Mesenchymal stem cell (in vitro differentiated cells and primary cell): ENCODE measurements around the gene NKIRAS2.

Source experiments
- DNase-seq: peaks from one replicate; pipeline ENCODE4 v3.0.0-alpha.2; 2013
- H2AFZ ChIP-seq: one replicate; pipeline ENCODE4 v1.6.1; 2013; ENCODE audit warnings: low read depth, mild to moderate bottlenecking, control low read depth, inconsistent platforms, low read length, moderate library complexity
- H2AK5ac ChIP-seq: 2 replicates; pipeline ENCODE4 v1.6.1; 2013; ENCODE audit warnings: low read length, moderate library complexity, mild to moderate bottlenecking, inconsistent platforms; ENCODE audit not compliant: severe bottlenecking
- H2BK120ac ChIP-seq: one replicate; pipeline ENCODE4 v1.6.1; 2013; ENCODE audit warnings: low read depth, mild to moderate bottlenecking, inconsistent platforms, low read length, moderate library complexity
- H2BK12ac ChIP-seq, 2 experiments: one replicate each; pipeline ENCODE4 v1.6.1; 2013; ENCODE audit warnings: inconsistent platforms in 2 of 2, low read length in 2 of 2, mild to moderate bottlenecking in 2 of 2, moderate library complexity in 2 of 2, control low read depth in 1 of 2
- H2BK15ac ChIP-seq: one replicate; pipeline ENCODE4 v1.6.1; 2013; ENCODE audit warnings: mild to moderate bottlenecking, low read depth, inconsistent platforms; ENCODE audit not compliant: poor library complexity, severe bottlenecking
- H2BK5ac ChIP-seq: 2 replicates; pipeline ENCODE4 v1.6.1; 2013; ENCODE audit warnings: low read depth, mild to moderate bottlenecking, low read length, control low read depth, inconsistent platforms; ENCODE audit not compliant: poor library complexity, severe bottlenecking
- H3K14ac ChIP-seq, 2 experiments: one replicate each; pipeline ENCODE4 v1.6.1; 2013; ENCODE audit warnings: inconsistent platforms in 2 of 2, low read length in 2 of 2, control low read depth in 1 of 2, mild to moderate bottlenecking in 1 of 2, moderate library complexity in 1 of 2
- H3K18ac ChIP-seq, 2 experiments: one replicate each; pipeline ENCODE4 v1.6.1; 2013; ENCODE audit warnings: inconsistent platforms in 2 of 2, low read length in 2 of 2, control low read depth in 1 of 2, low read depth in 1 of 2, mild to moderate bottlenecking in 1 of 2
- H3K23ac ChIP-seq, 2 experiments: one replicate each; pipeline ENCODE4 v1.6.1; 2013; ENCODE audit warnings: inconsistent platforms in 2 of 2, low read length in 2 of 2, mild to moderate bottlenecking in 2 of 2, moderate library complexity in 2 of 2, control low read depth in 1 of 2
- H3K27ac ChIP-seq: 2 replicates; pipeline ENCODE4 v1.5.1; 2013; ENCODE audit warnings: mild to moderate bottlenecking, moderate library complexity, low read length, control low read depth, inconsistent platforms; ENCODE audit not compliant: poor library complexity, severe bottlenecking
- H3K27me3 ChIP-seq, 2 experiments: 2 replicates each; pipeline versions ENCODE4 v1.6.1 to v1.7.0; 2013; ENCODE audit warnings: low read length in 2 of 2, mild to moderate bottlenecking in 2 of 2, moderate library complexity in 2 of 2, control low read depth in 1 of 2, inconsistent platforms in 1 of 2; ENCODE audit not compliant: control insufficient read depth in 1 of 2, insufficient read depth in 1 of 2
- H3K36me3 ChIP-seq, 2 experiments: 2 replicates each; pipeline versions ENCODE4 v1.6.1 to v1.7.0; 2013; ENCODE audit warnings: low read length in 2 of 2, control low read depth in 1 of 2, inconsistent platforms in 1 of 2, low read depth in 1 of 2, mild to moderate bottlenecking in 1 of 2; ENCODE audit not compliant: insufficient read depth in 2 of 2, control insufficient read depth in 1 of 2
- H3K4ac ChIP-seq, 2 experiments: one replicate each; pipeline ENCODE4 v1.6.1; 2013; ENCODE audit warnings: inconsistent platforms in 2 of 2, low read length in 2 of 2, mild to moderate bottlenecking in 2 of 2, moderate library complexity in 2 of 2, control low read depth in 1 of 2, low read depth in 1 of 2
- H3K4me1 ChIP-seq: 2 replicates; pipeline ENCODE4 v1.6.1; 2013; ENCODE audit warnings: low read depth, low read length, control low read depth; ENCODE audit not compliant: control insufficient read depth, insufficient read depth
- H3K4me2 ChIP-seq: 2 replicates; pipeline ENCODE4 v1.6.1; 2013; ENCODE audit warnings: low read length, mild to moderate bottlenecking, inconsistent platforms; ENCODE audit not compliant: poor library complexity, severe bottlenecking
- H3K4me3 ChIP-seq, 2 experiments: 2 replicates each; pipeline versions ENCODE4 v1.5.1 to v1.7.0; 2013; ENCODE audit warnings: low read length in 2 of 2, mild to moderate bottlenecking in 2 of 2, control low read depth in 1 of 2, low read depth in 1 of 2; ENCODE audit not compliant: insufficient read depth in 1 of 2
- H3K79me1 ChIP-seq: replicated peaks from 2 replicates; pipeline ENCODE4 v1.6.1; 2013; ENCODE audit warnings: mild to moderate bottlenecking, control low read depth, low read length, inconsistent platforms; ENCODE audit not compliant: poor library complexity, severe bottlenecking
- H3K9ac ChIP-seq: 2 replicates; pipeline ENCODE4 v1.7.0; 2013; ENCODE audit warnings: mild to moderate bottlenecking, low read length, moderate library complexity
- H3K9me3 ChIP-seq: 2 replicates; pipeline ENCODE4 v1.7.0; 2013; ENCODE audit warnings: mild to moderate bottlenecking, low read length; ENCODE audit not compliant: control insufficient read depth
- H4K8ac ChIP-seq: one replicate; pipeline ENCODE4 v1.6.1; 2013; ENCODE audit warnings: inconsistent platforms, mild to moderate bottlenecking, low read length, moderate library complexity
- H4K91ac ChIP-seq: one replicate; pipeline ENCODE4 v1.6.1; 2013; ENCODE audit warnings: mild to moderate bottlenecking, low read length, inconsistent platforms
- WGBS: methylation state at CpG from one replicate; pipeline ENCODE4 v1.1.7; 2013; ENCODE audit warnings: mixed read lengths; 5-methylcytosine and 5-hydroxymethylcytosine counted together

The NKIRAS2 gene

GRCh38 chr17:41987642-41988041, 32.2 kb upstream of the NKIRAS2 start:
- Histone ChIP-seq H3K4me3 (no peak overlapping the region), H3K27me3 (no peaks in the 10 kb centered on the region), H3K79me1 (peaks cover 41% of the 10 kb centered on the region), H4K91ac (no peak overlapping the region), H3K23ac (no peak overlapping the region), H3K4me2 (no peak overlapping the region), H2AK5ac (no peak overlapping the region), H3K14ac (no peak overlapping the region), H3K4me1 (no peaks in the 10 kb centered on the region), H2BK15ac (no peak overlapping the region), H3K36me3 (peaks cover 50 to 95% of the 10 kb centered on the region in 2 experiments), H3K18ac (no peak overlapping the region), H4K8ac (no peak overlapping the region), H3K9me3 (no peaks in the 10 kb centered on the region), H3K4ac (no peak overlapping the region), H2BK12ac (no peak overlapping the region), H2BK120ac (no peak overlapping the region), H2AFZ (no peak overlapping the region), H3K27ac (no peak overlapping the region), H2BK5ac (no peak overlapping the region), H3K9ac (no peak overlapping the region)
- DNase-seq: no peak
- WGBS: 88% methylated on average over 2 of the region's 3 CpGs

DNA sequence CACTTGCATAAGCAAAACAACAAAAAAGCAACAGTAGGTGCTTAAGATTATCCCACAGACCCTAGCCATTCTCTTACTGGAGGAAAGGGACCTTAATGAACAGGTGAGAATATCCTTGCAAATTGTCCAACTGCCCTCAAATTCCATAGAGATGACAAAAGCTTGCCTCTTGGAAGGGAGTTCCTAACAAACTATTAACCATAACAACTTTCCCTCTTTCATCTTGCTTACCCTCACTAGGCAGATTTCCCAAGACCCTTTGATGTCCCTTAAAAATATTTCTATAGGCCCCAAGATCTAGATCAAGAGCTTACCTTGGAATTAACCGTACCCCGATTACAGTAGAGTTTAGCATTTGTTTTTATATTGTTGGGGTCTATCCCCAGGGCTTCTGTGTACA, 31.5 kb upstream of the NKIRAS2 start:
- no peak for DNase-seq
- Histone ChIP-seq H3K18ac (no peak overlapping the region), H3K4ac (no peak overlapping the region), H3K9ac (no peak overlapping the region), H3K14ac (no peak overlapping the region), H2AK5ac (no peak overlapping the region), H3K27me3 (no peaks in the 10 kb centered on the region), H2BK15ac (no peak overlapping the region), H2AFZ (no peak overlapping the region), H3K4me1 (no peaks in the 10 kb centered on the region), H2BK12ac (no peak overlapping the region), H3K36me3 (peaks cover 49 to 95% of the 10 kb centered on the region in 2 experiments), H3K23ac (no peak overlapping the region), H3K79me1 (peaks cover 41% of the 10 kb centered on the region), H2BK120ac (no peak overlapping the region), H4K8ac (no peak overlapping the region), H3K4me3 (no peak overlapping the region), H3K9me3 (no peaks in the 10 kb centered on the region), H3K27ac (no peak overlapping the region), H3K4me2 (no peak overlapping the region), H4K91ac (no peak overlapping the region), H2BK5ac (no peak overlapping the region)
- WGBS: 100% methylated on average over 1 of the region's 2 CpGs

DNA sequence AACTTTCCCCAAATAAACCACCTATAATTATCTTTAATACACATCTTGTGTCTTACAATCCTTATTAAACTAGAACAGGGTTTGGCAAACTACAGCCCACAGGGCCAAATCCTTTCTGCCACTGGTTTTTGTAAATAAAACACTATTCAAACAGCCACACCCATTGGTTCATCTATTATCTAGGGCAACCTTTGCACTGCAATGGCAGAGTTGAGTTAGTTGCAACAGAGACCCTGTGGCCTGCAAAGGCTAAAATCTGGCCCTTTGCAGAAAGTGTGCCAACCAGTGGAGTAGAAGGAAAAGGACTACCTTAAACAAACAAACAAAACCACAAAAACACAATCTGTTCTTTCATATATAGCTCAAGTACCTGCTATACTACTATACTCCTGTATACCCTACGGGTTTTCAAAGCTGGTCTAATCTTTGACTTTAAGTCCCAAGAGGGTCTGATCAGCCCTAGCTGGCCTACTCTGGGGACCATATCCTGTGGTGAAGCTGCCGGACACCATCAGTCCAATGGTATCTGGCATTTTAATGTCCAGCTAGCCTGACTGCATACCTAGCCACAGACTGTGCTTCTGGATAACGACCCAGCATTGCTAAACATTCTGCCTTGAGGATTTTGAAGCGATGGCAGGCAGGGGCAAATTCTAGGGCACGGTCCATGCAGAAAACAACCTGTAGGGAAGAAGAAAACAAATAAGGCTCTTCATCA, 30.0 kb upstream of the NKIRAS2 start:
- Histone ChIP-seq H3K27ac (no peak overlapping the region), H3K9me3 (no peaks in the 10 kb centered on the region), H2BK5ac (peak overlapping the region; percentile 44), H2BK15ac (no peak overlapping the region), H3K4me2 (no peak overlapping the region), H3K79me1 (peaks cover 32% of the 10 kb centered on the region), H2BK12ac (no peak overlapping the region), H3K4me1 (no peaks in the 10 kb centered on the region), H4K91ac (no peak overlapping the region), H3K36me3 (peaks cover 47 to 92% of the 10 kb centered on the region in 2 experiments), H3K4me3 (no peak overlapping the region), H3K23ac (no peak overlapping the region), H3K27me3 (no peaks in the 10 kb centered on the region), H2AK5ac (no peak overlapping the region), H2BK120ac (no peak overlapping the region), H3K14ac (peak overlapping the region in 1 of 2 experiments; percentile 58), H2AFZ (no peak overlapping the region), H3K18ac (no peak overlapping the region), H4K8ac (no peak overlapping the region), H3K9ac (no peak overlapping the region), H3K4ac (no peak overlapping the region)
- WGBS: 88% methylated on average over 5 of the region's 5 CpGs
- DNase-seq: no peak

GRCh38 chr17:41992576-41992975, 27.3 kb upstream of the NKIRAS2 start:
- Histone ChIP-seq H3K18ac (no peak overlapping the region), H3K36me3 (peaks cover 49 to 93% of the 10 kb centered on the region in 2 experiments), H2BK12ac (no peak overlapping the region), H2AK5ac (no peak overlapping the region), H3K4me3 (no peak overlapping the region), H3K9ac (no peak overlapping the region), H3K27ac (no peak overlapping the region), H4K8ac (no peak overlapping the region), H3K4me1 (peaks cover 4% of the 10 kb centered on the region), H2AFZ (no peak overlapping the region), H4K91ac (no peak overlapping the region), H2BK120ac (no peak overlapping the region), H3K4ac (no peak overlapping the region), H3K14ac (no peak overlapping the region), H2BK5ac (no peak overlapping the region), H3K4me2 (no peak overlapping the region), H3K23ac (no peak overlapping the region), H3K9me3 (no peaks in the 10 kb centered on the region), H2BK15ac (no peak overlapping the region), H3K27me3 (no peaks in the 10 kb centered on the region), H3K79me1 (peaks cover 24% of the 10 kb centered on the region)
- WGBS: 93% methylated on average over 3 of the region's 3 CpGs
- DNase-seq: no peak
